K562 (cell line): ENCODE results near the gene THOC5. TPM values are rescaled to one million over a fixed set of nuclear protein-coding genes. Genes with fewer than 3 reads are reported as not detected.

Experiments
- ATAC-seq: fragments of 200-7000 bp; cut with Tn5 transposase; 3 replicates; pipeline ENCODE4 v1.9.1; 2020; ENCODE audit warnings: moderate library complexity
- BruUV-seq: library from RNA; stranded (reverse); fragments of 400-500 nt; replicated peaks from 2 replicates; lab custom pipeline; 2021; lab: Mats Ljungman, UMichigan
- CTCF ChIA-PET: fragments of 300-600 bp; formaldehyde crosslinking; extraction: SDS; loops from one replicate; lab custom pipeline; 2021; ENCODE audit warnings: low intra/inter-chr PET ratio; lab: Yijun Ruan, JAX
- POLR2A ChIA-PET: fragments of 300-600, 350-650 bp; sonication (Branson Sonifier 250); formaldehyde crosslinking; extraction: SDS; loops from one replicate; lab custom pipeline; 2021; ENCODE audit warnings: antibody characterized with exemption, inconsistent platforms; lab: Yijun Ruan, JAX
- DNase-seq, 4 experiments: peaks; one replicate each; pipeline versions ENCODE4 v3.0.0 to v3.0.0-alpha.2; 2011 to 2018; ENCODE audit warnings: low spot score in 3 of 4, mixed read lengths in 3 of 4; ENCODE audit errors: extremely low read depth in 1 of 4
- FAIRE-seq: peaks from 2 replicates; lab custom pipeline; 2011; peaks lifted over from hg19 to GRCh38; lab: Jason Lieb, UNC
- H2AFZ ChIP-seq: 2 replicates; pipeline ENCODE4 v1.6.0; 2011; ENCODE audit warnings: low read depth, low read length, control low read depth, inconsistent platforms
- H3K27ac ChIP-seq: fragments of 200-600 bp; 3 replicates; pipeline ENCODE4 v1.8.0; 2011; ENCODE audit warnings: low read depth, mild to moderate bottlenecking, control low read depth, inconsistent platforms, low read length, moderate library complexity, mixed read lengths; ENCODE audit errors: extremely low read depth
- H3K27me3 ChIP-seq, 2 experiments: fragments of 300-600 bp in 1 of 2; 2 replicates in 1 of 2; 3 replicates in 1 of 2; pipeline versions ENCODE4 v1.6.0 to v1.8.0; 2011; ENCODE audit warnings: inconsistent platforms in 2 of 2, low read length in 2 of 2, mild to moderate bottlenecking in 1 of 2, mixed read lengths in 1 of 2, moderate library complexity in 1 of 2; ENCODE audit not compliant: control insufficient read depth in 2 of 2, insufficient read depth in 2 of 2
- H3K36me3 ChIP-seq: fragments of 300-600 bp; 3 replicates; pipeline ENCODE4 v1.8.0; 2011; ENCODE audit warnings: mild to moderate bottlenecking, low read length, inconsistent platforms; ENCODE audit not compliant: control insufficient read depth, insufficient read depth
- H3K4me1 ChIP-seq, 2 experiments: fragments of 200-600 bp in 1 of 2; replicated peaks in 1 of 2; 2 replicates in 1 of 2; 3 replicates in 1 of 2; pipeline versions ENCODE4 v1.5.1 to v1.8.0; 2011; ENCODE audit warnings: inconsistent platforms in 2 of 2, low read length in 2 of 2, mild to moderate bottlenecking in 1 of 2, mixed read lengths in 1 of 2, moderate library complexity in 1 of 2; ENCODE audit not compliant: control insufficient read depth in 2 of 2, insufficient read depth in 2 of 2
- H3K4me2 ChIP-seq: 2 replicates; pipeline ENCODE4 v1.6.1; 2011; ENCODE audit warnings: low read length, control low read depth, inconsistent platforms, mixed read lengths; ENCODE audit not compliant: insufficient read depth
- H3K4me3 ChIP-seq: fragments of 200-600 bp; sonication (generic), shearing (Covaris generic); 2 replicates; pipeline ENCODE4 v1.5.1; 2016; ENCODE audit warnings: control low read depth, inconsistent platforms
- H3K79me2 ChIP-seq: fragments of 200-600 bp; 3 replicates; pipeline ENCODE4 v1.8.0; 2011; ENCODE audit warnings: low read length, inconsistent platforms; ENCODE audit not compliant: control insufficient read depth, insufficient read depth
- H3K9ac ChIP-seq, 2 experiments: 2 replicates each; pipeline versions ENCODE4 v1.6.0 to v1.6.1; 2011; ENCODE audit warnings: low read depth in 2 of 2, low read length in 2 of 2, control low read depth in 1 of 2, inconsistent platforms in 1 of 2, mild to moderate bottlenecking in 1 of 2, mixed read lengths in 1 of 2; ENCODE audit not compliant: insufficient read depth in 1 of 2
- H3K9me1 ChIP-seq: one replicate; pipeline ENCODE4 v1.6.0; 2011; ENCODE audit warnings: inconsistent platforms, mild to moderate bottlenecking, low read length, moderate library complexity; ENCODE audit not compliant: control insufficient read depth, insufficient read depth
- H3K9me3 ChIP-seq: replicated peaks from 2 replicates; pipeline ENCODE4 v1.5.1; 2011; ENCODE audit warnings: low read depth, low read length, inconsistent platforms; ENCODE audit not compliant: control insufficient read depth, insufficient read depth
- H4K20me1 ChIP-seq: replicated peaks from 2 replicates; pipeline ENCODE4 v1.6.1; 2011; ENCODE audit warnings: low read length, inconsistent platforms, mixed read lengths; ENCODE audit not compliant: control insufficient read depth, insufficient read depth
- CLOCK ChIP-seq: fragments of 250-450 bp; sonication (Bioruptor Pico); IDR thresholded peaks from 2 replicates; pipeline ENCODE4 v1.4.0; 2020; ENCODE audit warnings: mild to moderate bottlenecking, moderate library complexity, borderline replicate concordance
- HMG20A ChIP-seq: fragments of 450-650 bp; formaldehyde crosslinking; conservative IDR thresholded peaks from 2 replicates; pipeline ENCODE4 v1.4.0; 2020; ENCODE audit warnings: mild to moderate bottlenecking, mixed read lengths
- PHB2 ChIP-seq: fragments of 450-650 bp; IDR thresholded peaks from 2 replicates; pipeline ENCODE4 v1.6.1; 2017; ENCODE audit warnings: low read depth
- ZFPM2 ChIP-seq: fragments of 250-450 bp; sonication (Bioruptor Pico); IDR thresholded peaks from 2 replicates; pipeline ENCODE4 v1.5.1; 2022; ENCODE audit warnings: mild to moderate bottlenecking
- ZNF140 ChIP-seq: fragments of 250-450 bp; sonication (Bioruptor Pico); IDR thresholded peaks from 2 replicates; pipeline ENCODE4 v1.8.0; 2021; ENCODE audit warnings: moderate library complexity, mild to moderate bottlenecking, inconsistent platforms
- in situ Hi-C: fragments of 300-500 bp; cut with MboI; formaldehyde crosslinking; loops from 4 replicates; pipeline ENCODE4 v1.15.0; 2018; ENCODE audit warnings: inconsistent platforms, mixed read lengths
- intact Hi-C: fragments of 100-400 bp; cut with micrococcal nuclease; formaldehyde crosslinking; loops from 2 replicates; pipeline ENCODE4 v1.14.2; 2022
- polyA plus RNA-seq, 8 experiments: library from polyadenylated mRNA; depleted of rRNA in 4 of 8; stranded (reverse) in 5 of 8; unstranded in 3 of 8; fragments of >200 nt; fragmentation: Nextera tagmentation in 2 of 8; fragmentation: Illumina TruSeq in 1 of 8; extraction: Ambion mirVana in 2 of 8; extraction: Trizol in 1 of 8; gene quantifications; 2 replicates each; pipeline versions ENCODE4 v1.2.1 to v1.2.3, GENCODE V29; 2011 to 2014; ENCODE audit warnings: inconsistent platforms in 1 of 8, missing spikeins in 1 of 8
- total RNA-seq, 7 experiments: library from RNA; depleted of rRNA in 6 of 7; stranded (reverse); fragments of >200 nt in 6 of 7; fragmentation: Illumina TruSeq in 2 of 7; extraction: Trizol in 2 of 7; gene quantifications; 2 replicates each; pipeline versions ENCODE4 v1.2.1 to v1.2.3, GENCODE V29; 2011 to 2021; ENCODE audit warnings: low replicate concordance in 1 of 7
- TF ChIP-seq, protein P1 (sequence below), 2 experiments: fragments of 450-650 bp in 1 of 2; IDR thresholded peaks; 2 replicates each; pipeline ENCODE4 v1.6.1; 2011 to 2017; ENCODE audit warnings: low read depth in 2 of 2, antibody characterized with exemption in 1 of 2, borderline replicate concordance in 1 of 2, low read length in 1 of 2, mild to moderate bottlenecking in 1 of 2, mixed read lengths in 1 of 2; ENCODE audit not compliant: control insufficient read depth in 1 of 2

THOC5 gene
- total and polyA plus RNA-seq, 9 of the 15 experiments (the other 6 are each of a cell fraction or from before 2014, with no cell fraction given): 45.3 to 96.5 (median 51.4) TPM

- H3K9ac ChIP-seq: no peak overlapping the region
- H3K4me1 ChIP-seq: peaks cover 0 to 3% of the 10 kb centered on the region in 2 experiments; a peak in 1 of 5 replicates
- H4K20me1 ChIP-seq: no peaks in the 10 kb centered on the region
- H3K27ac ChIP-seq: no peak overlapping the region
- intact Hi-C loops (no loop called here), in situ Hi-C loops (no loop called here)
- FAIRE-seq (no peak), ATAC-seq (no peak), DNase-seq (no peak)
- ChIA-PET CTCF (no interaction called here), POLR2A (interaction anchor here (0.6 kb wide), 1 partner anchor 649 kb away, joined by 3 read pairs; no protein-coding TSS in a partner anchor)
- no peak overlapping the region for H2AFZ ChIP-seq
- H3K79me2 ChIP-seq: no peaks in the 10 kb centered on the region
- H3K4me2 ChIP-seq: no peak overlapping the region
- no peak overlapping the region for H3K4me3 ChIP-seq
- BruUV-seq: no TSS peak
- H3K27me3 ChIP-seq: no peaks in the 10 kb centered on the region
- H3K9me1 ChIP-seq: no peaks in the 10 kb centered on the region
- peaks cover 66% of the 10 kb centered on the region; the same call in 2 of the 3 replicates for H3K36me3 ChIP-seq
- TF ChIP-seq CLOCK (CRISPR knock-in tag) (no peak), ZNF140 (CRISPR knock-in tag) (no peak), PHB2 (no peak), ZFPM2 (CRISPR knock-in tag) (no peak), HMG20A (no peak)
- TF ChIP-seq, protein P1, sequence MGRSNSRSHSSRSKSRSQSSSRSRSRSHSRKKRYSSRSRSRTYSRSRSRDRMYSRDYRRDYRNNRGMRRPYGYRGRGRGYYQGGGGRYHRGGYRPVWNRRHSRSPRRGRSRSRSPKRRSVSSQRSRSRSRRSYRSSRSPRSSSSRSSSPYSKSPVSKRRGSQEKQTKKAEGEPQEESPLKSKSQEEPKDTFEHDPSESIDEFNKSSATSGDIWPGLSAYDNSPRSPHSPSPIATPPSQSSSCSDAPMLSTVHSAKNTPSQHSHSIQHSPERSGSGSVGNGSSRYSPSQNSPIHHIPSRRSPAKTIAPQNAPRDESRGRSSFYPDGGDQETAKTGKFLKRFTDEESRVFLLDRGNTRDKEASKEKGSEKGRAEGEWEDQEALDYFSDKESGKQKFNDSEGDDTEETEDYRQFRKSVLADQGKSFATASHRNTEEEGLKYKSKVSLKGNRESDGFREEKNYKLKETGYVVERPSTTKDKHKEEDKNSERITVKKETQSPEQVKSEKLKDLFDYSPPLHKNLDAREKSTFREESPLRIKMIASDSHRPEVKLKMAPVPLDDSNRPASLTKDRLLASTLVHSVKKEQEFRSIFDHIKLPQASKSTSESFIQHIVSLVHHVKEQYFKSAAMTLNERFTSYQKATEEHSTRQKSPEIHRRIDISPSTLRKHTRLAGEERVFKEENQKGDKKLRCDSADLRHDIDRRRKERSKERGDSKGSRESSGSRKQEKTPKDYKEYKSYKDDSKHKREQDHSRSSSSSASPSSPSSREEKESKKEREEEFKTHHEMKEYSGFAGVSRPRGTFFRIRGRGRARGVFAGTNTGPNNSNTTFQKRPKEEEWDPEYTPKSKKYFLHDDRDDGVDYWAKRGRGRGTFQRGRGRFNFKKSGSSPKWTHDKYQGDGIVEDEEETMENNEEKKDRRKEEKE (IDR thresholded peaks at IDR 0.05; ENCODE audit: borderline replicate concordance in 1 of 2, control insufficient read depth in 1 of 2, low read depth in 2 of 2, low read length in 1 of 2): no peak
- no peaks in the 10 kb centered on the region for H3K9me3 ChIP-seq
Measured at GRCh38 chr22:29509298-29509697, 44.3 kb downstream of the THOC5 start.
